Cardiac muscle cell (in vitro differentiated cells and primary cell): ENCODE measurements around the gene CASS4. TPM values are rescaled to one million over a fixed set of nuclear protein-coding genes. Genes with fewer than 3 reads are reported as not detected.

Experiments used
- DNase-seq, 2 donors: peaks; one replicate each; pipeline versions ENCODE4 v3.0.0 to v3.0.0-alpha.2; 2010 to 2017; ENCODE audit warnings: low read depth in 1 of 2, low spot score in 1 of 2
- H3K27ac ChIP-seq: fragments of 200-600 bp; sonication (generic); 2 replicates; pipeline ENCODE4 v1.5.1; 2016
- H3K27me3 ChIP-seq: fragments of 200-600 bp; sonication (generic); 2 replicates; pipeline ENCODE4 v1.6.0; 2016; ENCODE audit warnings: control low read depth
- H3K36me3 ChIP-seq: fragments of 200-600 bp; sonication (generic); 2 replicates; pipeline ENCODE4 v1.5.1; 2016; ENCODE audit warnings: control low read depth
- H3K4me1 ChIP-seq: fragments of 200-600 bp; sonication (generic); 2 replicates; pipeline ENCODE4 v1.8.1; 2017; ENCODE audit warnings: low read depth, mild to moderate bottlenecking, mixed run types
- H3K4me3 ChIP-seq: fragments of 200-600 bp; sonication (generic); 2 replicates; pipeline ENCODE4 v1.5.1; 2016; ENCODE audit warnings: mild to moderate bottlenecking
- H3K9me3 ChIP-seq: fragments of 200-600 bp; sonication (generic); 2 replicates; pipeline ENCODE4 v1.5.1; 2017; ENCODE audit warnings: low read depth, mild to moderate bottlenecking, control low read depth
- polyA plus RNA-seq: library from polyadenylated mRNA; unstranded; fragments of >200 nt; fragmentation: Nextera tagmentation; extraction: Ambion mirVana; gene quantifications from 2 replicates; pipeline ENCODE4 v1.2.1, GENCODE V29; 2016
- total RNA-seq: library from RNA; depleted of rRNA; stranded (reverse); fragments of >200 nt; gene quantifications from 2 replicates; pipeline ENCODE4 v1.2.3, GENCODE V29; 2016
- TF ChIP-seq, protein P1 (sequence below): IDR thresholded peaks from 2 replicates; pipeline ENCODE4 v1.5.1; 2012; ENCODE audit warnings: low read depth, mild to moderate bottlenecking, low read length

The CASS4 gene
- total and polyA plus RNA-seq, 2 experiments from 2014 or later: 0.12 TPM; not detected in 1

DNA sequence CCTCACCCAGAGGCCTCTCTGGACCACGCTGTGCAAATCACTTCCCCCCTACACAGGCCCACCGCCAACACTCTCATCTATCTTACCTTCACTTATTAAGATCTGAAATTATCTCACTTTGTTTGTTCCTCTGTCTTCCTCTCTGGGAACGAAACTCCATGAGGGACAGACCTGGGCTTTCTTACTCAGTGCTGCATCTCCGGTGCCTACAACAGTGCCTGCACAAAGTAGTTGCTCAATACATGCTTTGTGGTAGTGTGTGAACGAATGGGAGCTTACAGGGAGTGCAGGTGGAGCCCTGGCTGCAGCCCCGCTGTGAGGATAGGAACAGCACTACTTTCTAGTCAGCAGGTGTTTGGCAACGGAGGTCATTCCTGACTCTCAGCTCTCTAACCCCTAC lies 5.3 kb downstream of the CASS4 start:
- no peak overlapping the region for H3K27ac ChIP-seq
- TF ChIP-seq, protein P1, sequence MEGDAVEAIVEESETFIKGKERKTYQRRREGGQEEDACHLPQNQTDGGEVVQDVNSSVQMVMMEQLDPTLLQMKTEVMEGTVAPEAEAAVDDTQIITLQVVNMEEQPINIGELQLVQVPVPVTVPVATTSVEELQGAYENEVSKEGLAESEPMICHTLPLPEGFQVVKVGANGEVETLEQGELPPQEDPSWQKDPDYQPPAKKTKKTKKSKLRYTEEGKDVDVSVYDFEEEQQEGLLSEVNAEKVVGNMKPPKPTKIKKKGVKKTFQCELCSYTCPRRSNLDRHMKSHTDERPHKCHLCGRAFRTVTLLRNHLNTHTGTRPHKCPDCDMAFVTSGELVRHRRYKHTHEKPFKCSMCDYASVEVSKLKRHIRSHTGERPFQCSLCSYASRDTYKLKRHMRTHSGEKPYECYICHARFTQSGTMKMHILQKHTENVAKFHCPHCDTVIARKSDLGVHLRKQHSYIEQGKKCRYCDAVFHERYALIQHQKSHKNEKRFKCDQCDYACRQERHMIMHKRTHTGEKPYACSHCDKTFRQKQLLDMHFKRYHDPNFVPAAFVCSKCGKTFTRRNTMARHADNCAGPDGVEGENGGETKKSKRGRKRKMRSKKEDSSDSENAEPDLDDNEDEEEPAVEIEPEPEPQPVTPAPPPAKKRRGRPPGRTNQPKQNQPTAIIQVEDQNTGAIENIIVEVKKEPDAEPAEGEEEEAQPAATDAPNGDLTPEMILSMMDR: no peak
- no peak for DNase-seq

DNA sequence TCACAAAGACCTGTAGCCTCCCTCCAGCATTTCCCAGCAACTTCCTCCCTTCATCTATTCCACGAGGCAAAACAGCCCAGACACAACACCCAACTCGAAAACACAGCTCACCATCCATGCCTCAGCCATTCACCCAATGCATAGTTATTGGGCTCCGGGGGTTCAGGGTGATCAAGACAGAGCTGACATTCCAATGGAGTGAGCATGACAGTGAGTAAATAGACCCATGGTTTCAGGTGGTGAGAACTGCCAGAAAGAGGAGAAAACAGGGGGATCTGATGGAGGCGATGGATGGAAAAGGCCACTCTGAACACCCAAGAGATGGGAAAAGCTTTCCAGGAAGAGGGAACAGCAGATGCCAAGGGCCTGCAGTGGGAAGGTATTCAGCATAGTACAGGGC lies 5.9 kb downstream of the CASS4 start:
- TF ChIP-seq, protein P1: no peak
- no peaks in the 10 kb centered on the region for H3K27me3 ChIP-seq
- no peak overlapping the region for H3K4me3 ChIP-seq
- H3K36me3 ChIP-seq: no peaks in the 10 kb centered on the region
- H3K9me3 ChIP-seq: no peaks in the 10 kb centered on the region
- H3K4me1 ChIP-seq: no peaks in the 10 kb centered on the region
- H3K27ac ChIP-seq: no peak overlapping the region
- DNase-seq: no peak

More for the DNA sequence above, 5.3 kb downstream of the CASS4 start:
- H3K36me3 ChIP-seq: no peaks in the 10 kb centered on the region
- no peak overlapping the region for H3K4me3 ChIP-seq
- H3K27me3 ChIP-seq: no peaks in the 10 kb centered on the region
- H3K4me1 ChIP-seq: no peaks in the 10 kb centered on the region
- no peaks in the 10 kb centered on the region for H3K9me3 ChIP-seq

DNA sequence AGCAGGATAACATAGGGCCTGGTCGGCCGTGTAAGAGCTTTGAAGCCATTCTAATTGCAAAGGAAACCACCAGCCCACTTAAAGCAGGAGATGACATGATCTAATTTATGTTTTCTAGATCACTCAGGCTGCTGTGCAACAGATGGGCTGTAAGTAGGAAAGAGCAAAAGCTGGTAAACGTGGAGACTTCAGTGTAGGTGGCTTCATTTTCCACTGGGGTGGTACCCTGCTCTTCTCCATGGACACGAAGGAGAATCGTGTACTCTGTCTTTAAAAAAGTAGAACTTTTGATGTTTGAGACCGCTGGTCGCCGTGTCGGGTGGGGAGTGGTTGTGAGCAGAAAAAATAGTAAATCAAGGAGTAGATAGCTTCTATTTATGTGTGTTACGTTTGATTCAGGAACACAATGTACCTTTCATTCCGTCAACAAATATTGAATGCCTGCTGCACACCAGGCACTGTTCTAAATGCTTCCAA lies 6.4 kb downstream of the CASS4 start:
- Histone ChIP-seq H3K36me3 (no peaks in the 10 kb centered on the region), H3K4me3 (no peak overlapping the region), H3K4me1 (no peaks in the 10 kb centered on the region), H3K27ac (no peak overlapping the region), H3K27me3 (no peaks in the 10 kb centered on the region), H3K9me3 (no peaks in the 10 kb centered on the region)
- DNase-seq: peak in 1 of 2 donors; percentile 14
- TF ChIP-seq, protein P1: no peak

DNA sequence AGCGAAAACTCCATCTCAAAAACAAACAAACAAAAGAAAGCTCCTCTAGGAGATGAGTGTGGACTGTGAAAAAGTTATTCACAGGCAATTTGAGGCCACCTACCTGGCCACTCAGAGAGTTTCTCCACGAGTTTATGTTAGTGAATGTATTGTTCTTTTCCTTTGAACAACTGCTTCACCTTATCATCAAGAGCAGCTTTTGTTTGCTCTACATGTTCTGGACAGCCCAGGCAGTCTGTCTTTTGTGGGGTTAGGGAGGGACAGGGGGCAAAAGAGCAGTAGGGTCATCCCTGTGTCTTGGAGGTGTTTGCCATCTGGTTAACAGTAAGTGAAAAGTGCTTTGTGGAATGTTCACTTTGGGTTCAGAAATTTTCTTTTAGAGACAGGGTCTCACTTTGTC lies 8.0 kb downstream of the CASS4 start:
- no peaks in the 10 kb centered on the region for H3K36me3 ChIP-seq
- TF ChIP-seq, protein P1: no peak
- no peak overlapping the region for H3K27ac ChIP-seq
- DNase-seq: no peak
- H3K27me3 ChIP-seq: peaks cover 7% of the 10 kb centered on the region
- H3K9me3 ChIP-seq: no peaks in the 10 kb centered on the region
- H3K4me1 ChIP-seq: no peaks in the 10 kb centered on the region
- H3K4me3 ChIP-seq: no peak overlapping the region

DNA sequence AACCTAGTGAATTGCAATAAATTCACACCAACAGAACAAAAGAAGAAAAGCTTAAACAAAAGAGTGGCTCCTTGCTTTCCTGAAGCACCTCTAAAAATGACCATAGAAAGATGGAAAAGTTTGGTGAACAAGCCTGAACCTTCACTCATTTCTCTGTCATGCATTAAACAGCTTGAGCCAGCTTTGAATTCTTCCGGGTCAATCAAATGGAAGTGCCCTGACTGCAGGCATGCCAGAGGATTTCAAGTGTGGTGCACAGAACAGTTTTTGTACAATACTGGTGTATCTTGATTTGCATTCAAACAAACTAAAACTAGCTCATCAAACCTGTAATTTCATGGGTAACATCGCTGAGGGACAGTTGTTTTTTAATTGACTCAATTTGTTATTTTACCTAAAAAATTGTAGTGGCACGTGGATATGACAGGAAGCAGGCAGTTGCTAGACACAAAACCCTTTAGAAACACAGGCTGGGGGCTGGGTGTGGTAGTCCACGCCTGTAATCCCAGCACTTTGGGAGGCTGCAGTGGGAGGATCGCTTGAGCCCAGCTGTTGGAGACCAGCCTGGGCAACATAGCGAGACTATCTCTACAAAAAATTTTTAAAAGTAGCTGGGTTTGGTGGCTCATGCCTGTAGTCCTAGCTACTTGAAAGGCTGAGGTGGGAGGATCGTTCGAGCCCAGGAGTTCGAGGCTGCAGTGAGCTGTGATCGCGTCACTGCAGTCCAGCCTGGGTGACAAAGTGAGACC lies 9.1 kb downstream of the CASS4 start:
- Histone ChIP-seq H3K36me3 (no peaks in the 10 kb centered on the region), H3K4me3 (no peak overlapping the region), H3K9me3 (no peaks in the 10 kb centered on the region), H3K4me1 (no peaks in the 10 kb centered on the region), H3K27me3 (peaks cover 7% of the 10 kb centered on the region), H3K27ac (no peak overlapping the region)
- TF ChIP-seq, protein P1: no peak
- DNase-seq: no peak
